ENCODE results near the gene CXCL14. TPM values are rescaled to one million over a fixed set of nuclear protein-coding genes. Genes with fewer than 3 reads are reported as not detected.

The CXCL14 gene
- total and polyA plus RNA-seq, 8 donors, result 2.3 to 72.6 (median 54.1) TPM

DNA sequence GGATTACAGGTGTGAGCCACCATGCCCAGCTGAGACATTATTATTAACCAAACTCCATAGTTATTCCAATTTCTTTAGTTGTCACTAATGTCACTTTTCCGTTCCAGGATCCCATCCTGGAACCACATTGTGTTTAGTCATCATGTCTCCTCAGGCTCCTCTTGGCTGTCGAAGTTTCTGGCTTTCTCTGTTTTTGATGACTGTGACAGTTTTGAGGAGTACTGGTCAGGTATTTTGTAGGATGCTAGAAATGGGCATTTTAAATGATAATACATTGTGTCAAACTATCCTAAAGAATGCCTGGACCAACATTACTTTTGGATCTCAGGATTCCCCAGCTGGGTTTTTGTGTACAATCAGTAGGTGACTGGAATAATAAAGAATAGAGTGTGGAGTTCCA, 23.3 kb downstream of the CXCL14 start:
- Histone ChIP-seq H3K9me3 (no peaks in the 10 kb centered on the region), H3K27me3 (peaks cover 0 to 90% of the 10 kb centered on the region in 2 donors), H3K4me1 (peaks cover 0 to 1% of the 10 kb centered on the region in 2 donors), H3K36me3 (no peaks in the 10 kb centered on the region), H3K4me3 (no peak overlapping the region), H3K27ac (no peak overlapping the region)
- TF ChIP-seq, protein P1, sequence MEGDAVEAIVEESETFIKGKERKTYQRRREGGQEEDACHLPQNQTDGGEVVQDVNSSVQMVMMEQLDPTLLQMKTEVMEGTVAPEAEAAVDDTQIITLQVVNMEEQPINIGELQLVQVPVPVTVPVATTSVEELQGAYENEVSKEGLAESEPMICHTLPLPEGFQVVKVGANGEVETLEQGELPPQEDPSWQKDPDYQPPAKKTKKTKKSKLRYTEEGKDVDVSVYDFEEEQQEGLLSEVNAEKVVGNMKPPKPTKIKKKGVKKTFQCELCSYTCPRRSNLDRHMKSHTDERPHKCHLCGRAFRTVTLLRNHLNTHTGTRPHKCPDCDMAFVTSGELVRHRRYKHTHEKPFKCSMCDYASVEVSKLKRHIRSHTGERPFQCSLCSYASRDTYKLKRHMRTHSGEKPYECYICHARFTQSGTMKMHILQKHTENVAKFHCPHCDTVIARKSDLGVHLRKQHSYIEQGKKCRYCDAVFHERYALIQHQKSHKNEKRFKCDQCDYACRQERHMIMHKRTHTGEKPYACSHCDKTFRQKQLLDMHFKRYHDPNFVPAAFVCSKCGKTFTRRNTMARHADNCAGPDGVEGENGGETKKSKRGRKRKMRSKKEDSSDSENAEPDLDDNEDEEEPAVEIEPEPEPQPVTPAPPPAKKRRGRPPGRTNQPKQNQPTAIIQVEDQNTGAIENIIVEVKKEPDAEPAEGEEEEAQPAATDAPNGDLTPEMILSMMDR (IDR thresholded peaks at IDR 0.05), result no peak
- intact Hi-C loops (cut with DNase I), result no loop called here
- DNase-seq, result no peak
- no peak for ATAC-seq

DNA sequence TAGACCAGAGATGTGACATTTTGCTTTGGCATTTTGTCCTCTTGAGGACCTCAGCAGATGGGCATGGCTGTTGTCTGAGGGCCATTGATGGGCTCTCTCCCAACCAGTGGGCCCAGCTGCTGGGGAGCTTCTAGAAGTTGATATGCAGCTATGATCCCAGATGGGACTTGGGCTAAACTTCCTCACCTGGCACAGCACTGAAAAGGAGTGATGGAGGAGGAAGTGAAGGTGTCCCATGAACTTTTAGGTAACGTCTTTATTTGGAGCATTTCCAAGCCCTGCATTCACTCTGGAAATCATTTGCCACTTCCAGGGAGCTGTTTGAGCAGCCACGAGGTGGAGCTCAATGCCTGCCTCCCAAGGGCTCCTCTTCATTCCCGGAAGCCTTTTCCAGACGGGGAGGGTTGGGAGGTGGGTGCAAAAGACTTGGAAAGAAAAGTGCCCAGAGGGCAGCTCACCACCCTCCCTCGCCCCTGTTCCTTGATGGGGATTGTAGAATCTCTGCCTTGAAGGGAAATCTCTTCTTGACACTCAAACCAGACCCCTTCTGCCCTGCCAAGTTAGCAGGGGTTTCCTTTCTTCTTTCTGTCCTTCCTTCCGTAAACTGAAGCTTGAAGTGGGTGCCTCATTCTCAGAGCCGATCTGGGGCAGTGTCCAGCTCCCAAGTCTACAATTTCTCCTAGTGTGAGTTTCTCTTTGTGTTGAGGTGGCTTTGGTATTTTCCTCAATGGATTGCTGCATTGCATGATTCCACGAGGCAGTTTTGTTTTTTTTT, 24.9 kb downstream of the CXCL14 start:
- ATAC-seq (peak; percentile 78), DNase-seq (peak in 1 of 4 donors; percentile 25)
- Histone ChIP-seq H3K4me3 (no peak overlapping the region), H3K4me1 (no peaks in the 10 kb centered on the region), H3K27ac (no peak overlapping the region), H3K27me3 (peaks cover 0 to 92% of the 10 kb centered on the region in 2 donors), H3K36me3 (no peaks in the 10 kb centered on the region), H3K9me3 (no peaks in the 10 kb centered on the region)
- intact Hi-C loops (cut with DNase I), result loop anchor here in 1 of 2 donors (5.0 kb wide), 1 partner anchor 87 kb away; no protein-coding TSS in a partner anchor
- TF ChIP-seq, protein P1 (IDR thresholded peaks at IDR 0.05), result peak in 1 of 2 donors; percentile 14

DNA sequence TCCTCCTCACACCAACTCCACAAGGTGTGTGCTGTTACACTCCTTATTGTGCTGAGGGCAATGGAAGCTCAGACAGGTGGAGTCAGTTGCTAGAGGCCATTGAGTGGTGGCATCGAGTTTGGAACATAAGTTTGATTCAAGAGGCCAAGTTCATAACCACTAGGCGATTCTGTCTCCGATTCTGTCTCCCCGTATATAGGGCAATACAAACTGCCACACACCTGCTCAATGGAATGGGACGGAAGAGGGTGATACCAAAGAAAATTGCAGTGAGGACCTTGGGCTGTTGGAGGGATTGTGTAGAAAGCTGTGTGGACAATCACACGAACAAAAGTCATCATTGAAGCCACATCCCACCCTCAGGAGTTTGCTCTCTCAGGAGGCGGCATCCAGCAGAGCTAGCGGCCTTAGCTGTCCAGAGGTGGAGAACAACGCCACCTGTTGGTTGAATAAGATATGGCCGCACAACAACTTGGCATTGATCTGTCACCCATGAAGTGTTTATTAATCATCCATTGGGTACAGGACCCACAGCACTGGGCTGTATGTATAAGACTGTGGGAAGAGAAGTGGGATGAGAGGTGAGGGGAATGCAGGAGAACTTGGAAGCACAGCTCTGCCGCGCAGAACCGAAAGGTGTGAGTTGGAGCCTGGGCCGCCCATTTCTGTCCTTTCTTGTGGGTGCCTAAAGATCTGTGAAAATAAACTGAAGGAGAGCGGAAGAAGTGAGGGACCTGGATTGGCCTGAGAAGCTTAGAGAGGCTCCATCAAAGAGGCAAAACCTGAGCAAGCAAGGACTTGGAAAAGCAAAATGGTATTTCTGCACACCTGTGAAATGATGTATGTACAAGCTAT, 27.0 kb downstream of the CXCL14 start:
- intact Hi-C loops (cut with DNase I), result loop anchor here in 1 of 2 donors (5.0 kb wide), 1 partner anchor 85 kb away; no protein-coding TSS in a partner anchor
- peaks cover 3 to 99% of the 10 kb centered on the region in 2 donors for H3K27me3 ChIP-seq
- no peaks in the 10 kb centered on the region for H3K36me3 ChIP-seq
- peak in 3 of 4 donors; percentile 55 to 81 (median 65) for DNase-seq
- peak; percentile 92 for ATAC-seq
- no peak overlapping the region for H3K4me3 ChIP-seq
- no peaks in the 10 kb centered on the region for H3K4me1 ChIP-seq
- TF ChIP-seq, protein P1 (IDR thresholded peaks at IDR 0.05), result peak; percentile 80 to 82
- H3K27ac ChIP-seq, result no peak overlapping the region
- H3K9me3 ChIP-seq, result no peaks in the 10 kb centered on the region

DNA sequence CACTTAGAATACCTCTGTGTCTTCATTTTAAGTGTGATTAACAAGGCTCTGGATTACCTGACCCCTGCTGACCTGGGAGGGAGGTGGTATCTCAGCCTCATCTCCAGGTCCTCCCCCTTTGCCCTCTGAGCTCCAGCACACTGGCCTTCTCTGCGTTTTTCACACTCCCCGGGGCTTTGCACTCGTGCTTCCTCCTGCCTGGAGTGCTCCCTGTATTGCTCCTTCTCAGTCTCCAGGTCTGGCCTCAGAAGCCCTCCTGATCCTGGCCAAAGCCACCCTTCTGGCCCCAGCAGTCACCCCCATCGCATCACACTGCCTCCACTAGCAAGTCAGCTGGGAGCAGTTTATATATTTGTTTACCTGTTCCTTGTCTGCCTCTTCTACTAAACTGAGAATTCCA, 29.4 kb downstream of the CXCL14 start:
- no peaks in the 10 kb centered on the region for H3K9me3 ChIP-seq
- no peak overlapping the region for H3K4me3 ChIP-seq
- ATAC-seq (no peak), DNase-seq (no peak)
- no peak overlapping the region for H3K27ac ChIP-seq
- peaks cover 3 to 5% of the 10 kb centered on the region in 2 donors for H3K4me1 ChIP-seq
- TF ChIP-seq, protein P1 (IDR thresholded peaks at IDR 0.05), result no peak
- peaks cover 19 to 99% of the 10 kb centered on the region in 2 donors for H3K27me3 ChIP-seq
- no peaks in the 10 kb centered on the region for H3K36me3 ChIP-seq
- intact Hi-C loops (cut with DNase I), result loop anchor here in 1 of 2 donors (10.0 kb wide), 1 partner anchor 85 kb away; no protein-coding TSS in a partner anchor
